ENCODE measurements around the gene EXOC1. TPM values are rescaled to one million over a fixed set of nuclear protein-coding genes. Genes with fewer than 3 reads are reported as not detected.

EXOC1 gene, protein sequence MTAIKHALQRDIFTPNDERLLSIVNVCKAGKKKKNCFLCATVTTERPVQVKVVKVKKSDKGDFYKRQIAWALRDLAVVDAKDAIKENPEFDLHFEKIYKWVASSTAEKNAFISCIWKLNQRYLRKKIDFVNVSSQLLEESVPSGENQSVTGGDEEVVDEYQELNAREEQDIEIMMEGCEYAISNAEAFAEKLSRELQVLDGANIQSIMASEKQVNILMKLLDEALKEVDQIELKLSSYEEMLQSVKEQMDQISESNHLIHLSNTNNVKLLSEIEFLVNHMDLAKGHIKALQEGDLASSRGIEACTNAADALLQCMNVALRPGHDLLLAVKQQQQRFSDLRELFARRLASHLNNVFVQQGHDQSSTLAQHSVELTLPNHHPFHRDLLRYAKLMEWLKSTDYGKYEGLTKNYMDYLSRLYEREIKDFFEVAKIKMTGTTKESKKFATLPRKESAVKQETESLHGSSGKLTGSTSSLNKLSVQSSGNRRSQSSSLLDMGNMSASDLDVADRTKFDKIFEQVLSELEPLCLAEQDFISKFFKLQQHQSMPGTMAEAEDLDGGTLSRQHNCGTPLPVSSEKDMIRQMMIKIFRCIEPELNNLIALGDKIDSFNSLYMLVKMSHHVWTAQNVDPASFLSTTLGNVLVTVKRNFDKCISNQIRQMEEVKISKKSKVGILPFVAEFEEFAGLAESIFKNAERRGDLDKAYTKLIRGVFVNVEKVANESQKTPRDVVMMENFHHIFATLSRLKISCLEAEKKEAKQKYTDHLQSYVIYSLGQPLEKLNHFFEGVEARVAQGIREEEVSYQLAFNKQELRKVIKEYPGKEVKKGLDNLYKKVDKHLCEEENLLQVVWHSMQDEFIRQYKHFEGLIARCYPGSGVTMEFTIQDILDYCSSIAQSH
- total RNA-seq (2014; rRNA removed; shearing (Covaris generic)) (23.7 and 29.1 TPM in 2 replicates), total RNA-seq (2022) (33.5 and 37.0 TPM in 2 replicates), Bru-seq, nascent RNA (percentile 80 among the genes with signal in this experiment), BruChase-seq, experiment 1, labeled RNA remaining after a 6-hour chase (percentile 62 among the genes with signal in this experiment), BruChase-seq, experiment 2, labeled RNA remaining after a 2-hour chase (percentile 79 among the genes with signal in this experiment)
- long read RNA-seq, transcript EXOC1-201 (19 exons, 3,357 nt): minor isoform, 12 of 67 reads
- long read RNA-seq, transcript EXOC1-203 (19 exons, 3,551 nt): major isoform, 16 of 67 reads
- long read RNA-seq, transcript EXOC1-202 (18 exons, 3,248 nt): minor isoform, 11 of 67 reads
- long read RNA-seq, partial matches to known transcripts: 3 of 67 reads
- long read RNA-seq, other reads (novel, unspliced or antisense): 23 of 67 reads

DNA sequence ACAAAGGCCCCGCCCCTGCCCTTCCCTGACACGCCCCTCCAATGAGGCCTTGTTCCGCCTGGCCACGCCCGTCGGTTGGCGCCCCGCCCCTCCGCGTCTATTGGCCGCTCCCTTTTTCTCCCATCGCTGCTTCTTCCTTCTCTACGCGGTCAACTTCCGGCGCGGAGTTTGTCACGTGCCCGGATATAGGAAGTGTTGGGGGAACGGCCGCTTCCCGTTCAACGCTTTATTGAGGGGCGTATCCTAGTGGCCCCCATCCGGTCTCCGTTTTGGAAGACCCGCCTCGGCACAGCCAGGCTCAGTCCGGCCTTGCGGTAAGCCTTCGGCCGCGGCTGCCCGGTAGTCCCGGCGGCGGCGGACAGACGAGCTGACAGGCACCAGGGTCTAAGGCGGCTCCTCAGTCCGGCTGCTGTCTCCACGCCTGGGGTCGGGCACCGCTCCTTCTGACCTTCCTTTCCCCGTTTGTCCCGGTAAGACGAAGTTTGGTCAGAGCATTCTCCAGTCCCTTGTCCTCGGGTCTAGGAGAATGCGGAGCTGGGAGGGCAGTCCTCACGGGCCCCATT is at the start of gene EXOC1:
EXOC1 (plus strand) TSS at position 165 of the 563 bp plus-strand sequence. CDS start 4,676 bp downstream, outside the sequence.
- BruUV-seq (replicated peaks): no TSS peak
- Histone ChIP-seq H3K36me3 (ENCODE audit: insufficient read depth, low read length) (peaks cover 11% of the 10 kb centered on the region), H3K4me3 (ENCODE audit: low read depth, low read length, poor library complexity, severe bottlenecking) (peak within 1 kb of the TSS; percentile 95), H3K9me2 (ENCODE audit: insufficient read depth, low read length) (no peaks in the 10 kb centered on the region), H2AFZ (ENCODE audit: low read length) (peak within 1 kb of the TSS; percentile 96), H3K27ac (ENCODE audit: low read depth, low read length, poor library complexity, severe bottlenecking) (peak within 1 kb of the TSS; percentile 26), H3K4me1 (ENCODE audit: insufficient read depth, low read length, poor library complexity, severe bottlenecking) (peaks cover 17% of the 10 kb centered on the region), H4K20me1 (ENCODE audit: insufficient read depth, low read length) (peaks cover 4% of the 10 kb centered on the region; the same call in 1 of the 2 replicates), H3K9me3 (ENCODE audit: low read length) (peaks cover 9% of the 10 kb centered on the region), H3K79me2 (ENCODE audit: insufficient read depth, low read depth, low read length) (peaks cover 28% of the 10 kb centered on the region; the same call in 1 of the 2 replicates), H3K4me2 (ENCODE audit: low read length) (peak within 1 kb of the TSS; percentile 85)
- TF ChIP-seq, protein P1, sequence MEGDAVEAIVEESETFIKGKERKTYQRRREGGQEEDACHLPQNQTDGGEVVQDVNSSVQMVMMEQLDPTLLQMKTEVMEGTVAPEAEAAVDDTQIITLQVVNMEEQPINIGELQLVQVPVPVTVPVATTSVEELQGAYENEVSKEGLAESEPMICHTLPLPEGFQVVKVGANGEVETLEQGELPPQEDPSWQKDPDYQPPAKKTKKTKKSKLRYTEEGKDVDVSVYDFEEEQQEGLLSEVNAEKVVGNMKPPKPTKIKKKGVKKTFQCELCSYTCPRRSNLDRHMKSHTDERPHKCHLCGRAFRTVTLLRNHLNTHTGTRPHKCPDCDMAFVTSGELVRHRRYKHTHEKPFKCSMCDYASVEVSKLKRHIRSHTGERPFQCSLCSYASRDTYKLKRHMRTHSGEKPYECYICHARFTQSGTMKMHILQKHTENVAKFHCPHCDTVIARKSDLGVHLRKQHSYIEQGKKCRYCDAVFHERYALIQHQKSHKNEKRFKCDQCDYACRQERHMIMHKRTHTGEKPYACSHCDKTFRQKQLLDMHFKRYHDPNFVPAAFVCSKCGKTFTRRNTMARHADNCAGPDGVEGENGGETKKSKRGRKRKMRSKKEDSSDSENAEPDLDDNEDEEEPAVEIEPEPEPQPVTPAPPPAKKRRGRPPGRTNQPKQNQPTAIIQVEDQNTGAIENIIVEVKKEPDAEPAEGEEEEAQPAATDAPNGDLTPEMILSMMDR (conservative IDR thresholded peaks at IDR 0.05; ENCODE audit: low read length): no peak
- TF ChIP-seq EZH2phosphoT487 (IDR thresholded peaks at IDR 0.05; ENCODE audit: borderline replicate concordance, low read depth, low read length): no peak
- CTCF ChIA-PET (ENCODE audit: unreplicated experiment): no interaction called here
- peak; percentile 97 for DNase-seq (ENCODE audit: low spot score)
- intact Hi-C loops (cut with micrococcal nuclease; ENCODE audit: unreplicated experiment): loop anchor here (2.0 to 5.0 kb wide), 3 partner anchors 95 to 506 kb away; partner anchors contain the start of genes CEP135, CLOCK and SRD5A3
- POLR2A ChIA-PET: interaction anchor here (0.6 to 2.1 kb wide), 6 partner anchors 10 to 534 kb away, joined by 3 to 8 read pairs (median 3); partner anchors contain the start of gene AASDH

DNA sequence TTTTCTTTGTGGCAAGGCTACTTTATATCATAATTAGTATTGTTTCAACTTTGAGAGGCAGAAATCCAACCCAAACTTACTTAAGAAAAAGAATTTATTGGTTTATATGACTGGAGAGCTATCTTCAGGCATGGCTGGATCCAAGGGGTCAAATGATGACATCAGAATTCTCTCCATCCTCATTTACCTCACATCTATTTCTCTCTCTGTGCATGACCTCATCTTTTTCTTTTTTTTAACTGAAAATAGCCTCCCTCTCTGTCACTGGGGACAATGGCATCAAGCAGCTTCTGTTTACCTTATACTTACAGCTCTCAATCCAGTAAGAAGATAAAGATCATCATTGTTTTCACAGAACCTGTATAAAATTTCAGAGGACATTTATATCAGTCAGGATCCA is 45.9 kb upstream of the EXOC1 start:
- Histone ChIP-seq H3K4me3 (ENCODE audit: low read depth, low read length, poor library complexity, severe bottlenecking) (no peak overlapping the region), H3K4me1 (ENCODE audit: insufficient read depth, low read length, poor library complexity, severe bottlenecking) (no peaks in the 10 kb centered on the region), H2AFZ (ENCODE audit: low read length) (no peak overlapping the region), H3K4me2 (ENCODE audit: low read length) (no peak overlapping the region), H4K20me1 (ENCODE audit: insufficient read depth, low read length) (no peaks in the 10 kb centered on the region), H3K9me2 (ENCODE audit: insufficient read depth, low read length) (no peaks in the 10 kb centered on the region), H3K36me3 (ENCODE audit: insufficient read depth, low read length) (no peaks in the 10 kb centered on the region), H3K79me2 (ENCODE audit: insufficient read depth, low read depth, low read length) (no peaks in the 10 kb centered on the region), H3K9me3 (ENCODE audit: low read length) (no peaks in the 10 kb centered on the region), H3K27ac (ENCODE audit: low read depth, low read length, poor library complexity, severe bottlenecking) (no peak overlapping the region)
- ChIA-PET POLR2A (no interaction called here), CTCF (ENCODE audit: unreplicated experiment) (no interaction called here)
- intact Hi-C loops (cut with micrococcal nuclease; ENCODE audit: unreplicated experiment): no loop called here
- no peak for DNase-seq (ENCODE audit: low spot score)
- BruUV-seq (replicated peaks): no TSS peak
- TF ChIP-seq, protein P1 (conservative IDR thresholded peaks at IDR 0.05; ENCODE audit: low read length): no peak
- no peak for TF ChIP-seq EZH2phosphoT487 (IDR thresholded peaks at IDR 0.05; ENCODE audit: borderline replicate concordance, low read depth, low read length)
